GM12878 (cell line): ENCODE data around the gene SETMAR. TPM values are rescaled to one million over a fixed set of nuclear protein-coding genes. Genes with fewer than 3 reads are reported as not detected.

Source experiments
- ATAC-seq: fragments of 200-7000 bp; cut with Tn5 transposase; 3 replicates; pipeline ENCODE4 v1.9.1; 2020; ENCODE audit warnings: mild to moderate bottlenecking, moderate library complexity
- BruUV-seq: library from RNA; stranded (reverse); fragments of 400-500 nt; replicated peaks from 2 replicates; lab custom pipeline; 2021; lab: Mats Ljungman, UMichigan
- CTCF ChIA-PET: fragments of 300-600 bp; sonication (Branson Sonifier 250); formaldehyde crosslinking; extraction: SDS; loops from one replicate; lab custom pipeline; 2021; ENCODE audit warnings: inconsistent platforms; lab: Yijun Ruan, JAX
- POLR2A ChIA-PET: fragments of 350-600 bp; formaldehyde crosslinking; extraction: SDS; loops from one replicate; lab custom pipeline; 2021; ENCODE audit warnings: inconsistent platforms; lab: Charles Lee
- RAD21 ChIA-PET: fragments of 300-600 bp; sonication (Branson Sonifier 250); formaldehyde crosslinking; loops from one replicate; lab custom pipeline; 2023; ENCODE audit warnings: antibody characterized with exemption; ENCODE audit not compliant: unreplicated experiment; lab: Charles Lee
- SMC1A ChIA-PET: fragments of 300-600 bp; sonication (Branson Sonifier 250); formaldehyde crosslinking; loops from one replicate; lab custom pipeline; 2023; ENCODE audit not compliant: unreplicated experiment, uncharacterized antibody; lab: Charles Lee
- DNase-seq: peaks from one replicate; pipeline ENCODE4 v3.0.0-alpha.2; 2011; ENCODE audit warnings: low read depth, low spot score
- FAIRE-seq: peaks from 3 replicates; lab custom pipeline; 2011; peaks lifted over from hg19 to GRCh38; lab: Jason Lieb, UNC
- H2AFZ ChIP-seq: 2 replicates; pipeline ENCODE4 v1.6.0; 2011; ENCODE audit warnings: low read depth, low read length, control low read depth; ENCODE audit not compliant: control insufficient read depth
- H3K27ac ChIP-seq: 2 replicates; pipeline ENCODE4 v1.5.1; 2011; ENCODE audit warnings: control low read depth; ENCODE audit not compliant: control insufficient read depth, insufficient read depth
- H3K27me3 ChIP-seq, 2 experiments: replicated peaks in 1 of 2; 2 replicates each; pipeline versions ENCODE4 v1.6.0 to v1.6.1; 2011; ENCODE audit warnings: low read length in 1 of 2; ENCODE audit not compliant: control insufficient read depth in 2 of 2, insufficient read depth in 2 of 2
- H3K36me3 ChIP-seq, 2 experiments: 2 replicates each; pipeline ENCODE4 v1.5.1; 2011; ENCODE audit warnings: low read length in 1 of 2; ENCODE audit not compliant: control insufficient read depth in 2 of 2, insufficient read depth in 2 of 2
- H3K4me1 ChIP-seq: 2 replicates; pipeline ENCODE4 v1.6.1; 2011; ENCODE audit warnings: mild to moderate bottlenecking, low read length, moderate library complexity, mixed read lengths; ENCODE audit not compliant: control insufficient read depth, insufficient read depth
- H3K4me2 ChIP-seq: 2 replicates; pipeline ENCODE4 v1.6.0; 2011; ENCODE audit warnings: control low read depth; ENCODE audit not compliant: control insufficient read depth, insufficient read depth
- H3K4me3 ChIP-seq: fragments of 200-600 bp; sonication (generic); 2 replicates; pipeline ENCODE4 v1.5.1; 2016
- H3K79me2 ChIP-seq: 2 replicates; pipeline ENCODE4 v1.6.0; 2011; ENCODE audit warnings: low read length; ENCODE audit not compliant: control insufficient read depth, insufficient read depth
- H3K9ac ChIP-seq: 2 replicates; pipeline ENCODE4 v1.8.0; 2011; ENCODE audit warnings: low read length, control low read depth, mixed read lengths; ENCODE audit not compliant: control insufficient read depth, insufficient read depth
- H3K9me3 ChIP-seq: replicated peaks from 3 replicates; pipeline ENCODE4 v1.5.1; 2011; ENCODE audit warnings: mild to moderate bottlenecking, low read length; ENCODE audit not compliant: control insufficient read depth, insufficient read depth
- H4K20me1 ChIP-seq: 2 replicates; pipeline ENCODE4 v1.6.0; 2011; ENCODE audit not compliant: control insufficient read depth, insufficient read depth
- ASH2L ChIP-seq: fragments of 300-600, 200-600 bp; sonication (generic); IDR thresholded peaks from 2 replicates; pipeline ENCODE4 v1.6.1; 2017; ENCODE audit warnings: low read depth, mild to moderate bottlenecking, borderline replicate concordance
- BHLHE40 ChIP-seq, 2 experiments: fragments of 450-650 bp in 1 of 2; IDR thresholded peaks; 2 replicates each; pipeline ENCODE4 v1.6.1; 2011 to 2017; ENCODE audit warnings: low read depth in 2 of 2, borderline replicate concordance in 1 of 2, improper control_type of control experiment in 1 of 2, low read length in 1 of 2, mild to moderate bottlenecking in 1 of 2
- HDAC2 ChIP-seq: fragments of 200-600 bp; sonication (generic); IDR thresholded peaks from 2 replicates; pipeline ENCODE4 v1.6.1; 2017
- HSF1 ChIP-seq: fragments of 150-350 bp; IDR thresholded peaks from 2 replicates; pipeline ENCODE4 v1.6.1; 2014; ENCODE audit warnings: mild to moderate bottlenecking, low read depth, low read length
- KAT2A ChIP-seq: conservative IDR thresholded peaks from 2 replicates; pipeline ENCODE4 v1.6.1; 2011; ENCODE audit warnings: low read depth, low read length; ENCODE audit not compliant: control insufficient read depth
- KLF5 ChIP-seq: fragments of 450-650 bp; IDR thresholded peaks from 2 replicates; pipeline ENCODE4 v1.6.1; 2014; ENCODE audit warnings: mild to moderate bottlenecking; ENCODE audit not compliant: partially characterized antibody
- MXI1 ChIP-seq: fragments of 150-350 bp; IDR thresholded peaks from 2 replicates; pipeline ENCODE4 v1.6.1; 2011; ENCODE audit warnings: low read depth, mild to moderate bottlenecking, inconsistent platforms, low read length, improper control_type of control experiment
- PAX8 ChIP-seq: fragments of 450-650 bp; IDR thresholded peaks from 2 replicates; pipeline ENCODE4 v1.6.1; 2017; ENCODE audit warnings: mild to moderate bottlenecking, moderate library complexity
- POLR2A ChIP-seq: IDR thresholded peaks from 2 replicates; pipeline ENCODE4 v1.6.1; 2011; ENCODE audit warnings: low read depth, mild to moderate bottlenecking, low read length
- POLR2AphosphoS5 ChIP-seq: IDR thresholded peaks from 2 replicates; pipeline ENCODE4 v1.6.1; 2011; ENCODE audit warnings: mild to moderate bottlenecking, low read length, inconsistent platforms
- POU2F2 ChIP-seq: IDR thresholded peaks from 3 replicates; pipeline ENCODE4 v1.6.1; 2011; ENCODE audit warnings: low read depth, mild to moderate bottlenecking, low read length, borderline replicate concordance
- SMAD1 ChIP-seq: fragments of 450-650 bp; IDR thresholded peaks from 2 replicates; pipeline ENCODE4 v1.6.1; 2018; ENCODE audit warnings: mild to moderate bottlenecking, low read depth; ENCODE audit not compliant: partially characterized antibody
- USF2 ChIP-seq: IDR thresholded peaks from 2 replicates; pipeline ENCODE4 v1.6.1; 2011; ENCODE audit warnings: low read depth, low read length, improper control_type of control experiment, borderline replicate concordance
- WRNIP1 ChIP-seq: IDR thresholded peaks from 2 replicates; pipeline ENCODE4 v1.6.1; 2011; ENCODE audit warnings: low read depth, low read length, improper control_type of control experiment, borderline replicate concordance
- YY1 ChIP-seq: IDR thresholded peaks from 2 replicates; pipeline ENCODE4 v1.6.1; 2011; ENCODE audit warnings: low read depth, mild to moderate bottlenecking, low read length
- ZNF217 ChIP-seq: fragments of 450-650 bp; IDR thresholded peaks from 2 replicates; pipeline ENCODE4 v1.6.1; 2017; ENCODE audit warnings: antibody characterized with exemption, mild to moderate bottlenecking
- WGBS: methylation state at CpG from one replicate; pipeline ENCODE4 v1.1.6; 2016; ENCODE audit warnings: low lambda C conversion rate; ENCODE audit not compliant: insufficient replicate concordance, insufficient coverage; ENCODE audit errors: missing lambda C conversion rate; 5-methylcytosine and 5-hydroxymethylcytosine counted together
- in situ Hi-C: fragments of 300-500 bp; cut with MboI; formaldehyde crosslinking; loops from 9 replicates; pipeline ENCODE4 v1.14.3; 2018; ENCODE audit warnings: mixed read lengths
- intact Hi-C: fragments of 100-400 bp; cut with micrococcal nuclease; formaldehyde crosslinking; loops from one replicate; pipeline ENCODE4 v1.14.2; 2022; ENCODE audit not compliant: unreplicated experiment
- polyA plus RNA-seq, 11 experiments: library from polyadenylated mRNA; depleted of rRNA in 4 of 11; unstranded in 6 of 11; stranded (reverse) in 5 of 11; fragments of >200 nt; fragmentation: Nextera tagmentation in 4 of 11; fragmentation: Illumina TruSeq in 1 of 11; extraction: Ambion mirVana in 4 of 11; extraction: Trizol in 1 of 11; gene quantifications; 1 replicate in 1 of 11; 2 replicates in 10 of 11; pipeline versions ENCODE4 v1.2.1 to v1.2.3, GENCODE V29; 2011 to 2016; ENCODE audit warnings: inconsistent platforms in 2 of 11, missing spikeins in 2 of 11, low read depth in 1 of 11
- total RNA-seq, 4 experiments: library from RNA; depleted of rRNA in 3 of 4; stranded (reverse); fragments of >200 nt in 3 of 4; fragmentation: Illumina TruSeq in 1 of 4; extraction: Trizol in 1 of 4; gene quantifications; 2 replicates each; pipeline versions ENCODE4 v1.2.1 to v1.2.3, GENCODE V29; 2013 to 2021

SETMAR gene
- total and polyA plus RNA-seq, 10 of the 15 experiments (the other 5 are each of a cell fraction or from before 2014, with no cell fraction given), result 7.1 to 25.1 (median 20.3) TPM

GRCh38 chr3:4279516-4280105 lies 23.6 kb upstream of the SETMAR start:
- Histone ChIP-seq H3K9ac (no peak overlapping the region), H3K9me3 (no peaks in the 10 kb centered on the region), H3K27ac (no peak overlapping the region), H4K20me1 (no peaks in the 10 kb centered on the region), H3K4me3 (no peak overlapping the region), H3K27me3 (no peaks in the 10 kb centered on the region), H3K79me2 (no peaks in the 10 kb centered on the region), H3K4me1 (no peaks in the 10 kb centered on the region), H2AFZ (no peak overlapping the region), H3K4me2 (no peak overlapping the region), H3K36me3 (no peaks in the 10 kb centered on the region)
- ChIA-PET CTCF (interaction anchor here (0.7 to 3.3 kb wide), 5 partner anchors 8 to 1079 kb away, joined by 3 to 14 read pairs (median 4); no protein-coding TSS in a partner anchor), SMC1A (interaction anchor here (1.0 kb wide), 1 partner anchor 1071 kb away, joined by 3 read pairs; no protein-coding TSS in a partner anchor), RAD21 (no interaction called here), POLR2A (no interaction called here)
- in situ Hi-C loops, result no loop called here
- TF ChIP-seq WRNIP1 (no peak), YY1 (no peak), SMAD1 (no peak), ZNF217 (no peak), HSF1 (no peak), PAX8 (no peak), USF2 (no peak), ASH2L (no peak), BHLHE40 (IDR thresholded peaks at IDR 0.05; ENCODE audit: borderline replicate concordance in 1 of 2, low read depth in 2 of 2, low read length in 1 of 2) (no peak), HDAC2 (no peak), POU2F2 (no peak), POLR2A (no peak), MXI1 (no peak), KAT2A (no peak), KLF5 (no peak), POLR2AphosphoS5 (no peak)
- intact Hi-C loops, result no loop called here
- FAIRE-seq (no peak), ATAC-seq (no peak), DNase-seq (no peak)
- 64% methylated on average over 2 of the region's 2 CpGs for WGBS
- BruUV-seq, result no TSS peak
